Pancreas (tissue), 10 donors: ENCODE measurements around the gene MACROD2. TPM values are rescaled to one million over a fixed set of nuclear protein-coding genes. Genes with fewer than 3 reads are reported as not detected.
A peak's percentile ranks its signal among the peaks of the same experiment; 100 is the strongest.

Experiments
- ATAC-seq, 4 donors: fragments of 200-7000 bp; cut with Tn5 transposase; one replicate each; pipeline versions ENCODE4 v1.8.0 to v1.9.1; 2020; ENCODE audit warnings: mild to moderate bottlenecking in 4 of 4, moderate library complexity in 4 of 4
- DNase-seq, 6 donors: peaks; one replicate each; pipeline ENCODE4 v3.0.0-alpha.2; 2020
- FAIRE-seq: peaks from 2 replicates; lab custom pipeline; 2012; peaks lifted over from hg19 to GRCh38; lab: Jason Lieb, UNC
- H3K27ac ChIP-seq, 4 donors: fragments of 200-600 bp; sonication (generic); 1 replicate in 3 of 4; 2 replicates in 1 of 4; pipeline versions ENCODE4 v1.5.0 to v1.8.0; 2020
- H3K27me3 ChIP-seq, 4 donors: fragments of 200-600 bp; one replicate each; pipeline ENCODE4 v1.8.0; 2021
- H3K36me3 ChIP-seq, 3 donors: fragments of 200-600 bp; sonication (generic) in 1 of 3; one replicate each; pipeline versions ENCODE4 v1.5.0 to v1.8.0; 2020 to 2021
- H3K4me1 ChIP-seq, 3 donors: fragments of 200-600 bp; one replicate each; pipeline ENCODE4 v1.8.0; 2021
- H3K4me3 ChIP-seq, 4 donors: fragments of 200-600 bp; sonication (generic) in 2 of 4; one replicate each; pipeline versions ENCODE4 v1.5.0 to v1.8.0; 2020 to 2021
- H3K9me3 ChIP-seq, 4 donors: fragments of 200-600 bp; one replicate each; pipeline ENCODE4 v1.8.0; 2021
- CTCF ChIP-seq, 4 donors: fragments of 200-600 bp; sonication (generic) in 3 of 4; IDR thresholded peaks; one replicate each; pipeline versions ENCODE4 v1.5.0 to v1.8.0; 2021; ENCODE audit warnings: antibody characterized with exemption in 4 of 4
- WGBS, 2 donors: extraction: QIAGEN DNeasy Blood & Tissue Kit; methylation state at CpG; one replicate each; pipeline ENCODE4 v1.1.7; 2013; 5-methylcytosine and 5-hydroxymethylcytosine counted together
- intact Hi-C, 3 donors: fragments of 100-400 bp; cut with DNase I; formaldehyde crosslinking; loops; one replicate each; pipeline versions ENCODE4 v1.11.1 to v1.14.2; 2022
- polyA plus RNA-seq, 2 donors: library from polyadenylated mRNA; stranded (reverse); fragments of 200-250 nt; gene quantifications; one replicate each; pipeline ENCODE4 v1.2.3, GENCODE V29; 2013
- total RNA-seq, 6 donors: library from RNA; stranded (reverse); fragmentation: NEBNext Ultra II Directional in 4 of 6; extraction: Animal tissue kit (Norgen Biotek cat#: 25700) in 4 of 6; gene quantifications; one replicate each; pipeline versions ENCODE4 v1.2.1 to v1.2.4, GENCODE V29; 2021 to 2023
- donor health status: healthy with polysubstance abuse.
- donor health status: DM: no; HTN: no; CAD: no; lungs with moderate emphysema.
- donor health status: DM: no; HTN: no; CAD: no.
- donor health status: control.
- donor health status: control.
- donor health status: Bipolar disorder and iron deficiency.
- donor health status: DM: yes; HTN: yes; CAD: no.
- donor health status: DM: no; HTN: no; CAD: no.
- donor health status: DM: no; HTN: no; CAD: no.
- donor health status: DM: yes; HTN: yes; CAD: no.

The MACROD2 gene
- total and polyA plus RNA-seq, 8 donors = 1.7 to 4.9 (median 2.7) TPM

DNA sequence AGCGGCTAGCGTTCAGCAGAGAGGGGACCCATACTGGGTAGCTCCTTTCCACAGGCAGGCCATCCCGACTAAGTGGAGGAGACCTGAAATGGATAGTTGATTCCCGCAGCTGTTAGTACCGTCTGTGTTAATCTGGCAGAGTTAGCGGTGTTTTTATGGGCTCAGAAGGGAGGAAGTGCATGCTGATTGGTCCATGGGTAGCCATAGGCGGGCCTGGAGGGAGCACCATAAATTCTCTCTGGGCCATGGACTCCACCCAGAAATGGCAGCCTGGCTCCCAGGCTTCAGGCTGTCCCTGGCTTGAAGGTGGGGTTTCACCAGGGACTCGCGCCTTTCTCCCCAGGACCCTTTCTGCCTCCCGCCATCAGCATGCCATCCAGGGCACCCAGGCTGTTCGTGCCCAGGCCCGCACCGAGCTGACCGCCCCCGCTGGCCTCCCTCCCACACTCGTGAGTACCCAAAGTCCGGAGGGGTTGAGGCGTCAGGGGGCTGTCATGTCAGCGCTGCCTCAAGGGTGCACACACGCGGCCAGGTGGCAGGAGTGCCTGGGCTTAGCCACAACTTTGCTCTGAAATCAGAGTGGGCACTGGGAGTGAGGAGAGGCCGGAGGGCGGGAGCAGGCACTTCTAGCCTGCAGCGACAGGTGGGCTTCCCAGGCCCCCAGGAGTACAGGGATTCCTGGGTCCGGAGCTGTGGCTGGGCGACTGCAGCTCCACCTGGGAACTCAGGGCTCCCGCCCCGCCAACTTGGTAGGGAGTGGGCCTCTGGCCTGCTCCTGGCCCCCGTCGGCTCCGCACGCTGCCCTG is 1036.4 kb downstream of the MACROD2 start:
- Histone ChIP-seq H3K27ac (no peak overlapping the region), H3K9me3 (no peaks in the 10 kb centered on the region), H3K4me3 (no peak overlapping the region), H3K4me1 (no peaks in the 10 kb centered on the region), H3K36me3 (no peaks in the 10 kb centered on the region), H3K27me3 (no peaks in the 10 kb centered on the region)
- no peak for ATAC-seq
- no peak for FAIRE-seq
- intact Hi-C loops = no loop called here
- peak in 2 of 6 donors; percentile 15 to 55 for DNase-seq
- WGBS, 2 donors = 91 to 97% methylated on average over 32 of the region's 32 CpGs
- TF ChIP-seq CTCF (IDR thresholded peaks at IDR 0.05) = no peak

DNA sequence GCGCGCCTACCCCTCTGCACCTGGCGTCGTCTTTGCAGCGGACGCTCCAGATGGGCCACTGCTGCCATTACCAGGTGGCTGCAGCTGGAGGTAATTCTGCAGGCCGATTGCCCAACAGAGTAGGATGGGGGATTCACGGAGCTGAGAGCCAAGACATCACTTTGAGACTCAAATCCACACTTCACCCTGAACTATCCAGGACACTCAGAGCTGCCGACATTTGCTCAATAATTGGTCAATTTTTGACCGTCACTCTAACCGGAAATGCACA is 1037.0 kb downstream of the MACROD2 start:
- ATAC-seq (no peak), FAIRE-seq (no peak), DNase-seq (no peak)
- Histone ChIP-seq H3K27me3 (no peaks in the 10 kb centered on the region), H3K9me3 (no peaks in the 10 kb centered on the region), H3K36me3 (no peaks in the 10 kb centered on the region), H3K27ac (no peak overlapping the region), H3K4me3 (no peak overlapping the region), H3K4me1 (no peaks in the 10 kb centered on the region)
- no peak for TF ChIP-seq CTCF (IDR thresholded peaks at IDR 0.05)
- 92 to 95% methylated on average over 11 of the region's 11 CpGs for WGBS, 2 donors
- intact Hi-C loops = no loop called here

DNA sequence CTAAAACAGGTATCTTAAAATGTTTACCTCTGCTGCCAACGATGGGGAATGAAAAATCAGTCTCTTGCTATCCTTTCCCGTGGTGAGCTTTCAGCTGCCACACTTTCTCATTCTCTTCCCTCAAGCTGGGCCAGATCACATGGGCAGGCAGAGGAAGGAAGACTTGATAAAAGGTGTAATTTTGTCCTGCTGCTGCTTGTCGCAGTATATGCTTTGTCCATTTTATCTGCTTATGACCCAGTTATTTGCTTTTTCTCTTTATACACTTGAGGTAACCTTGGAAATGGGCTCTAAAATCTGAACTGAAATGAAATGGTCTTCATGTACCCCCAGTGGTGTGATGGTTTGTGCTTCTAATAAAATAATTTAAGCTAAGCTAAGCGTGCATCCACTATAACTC is 1038.0 kb downstream of the MACROD2 start:
- no peak overlapping the region for H3K27ac ChIP-seq
- intact Hi-C loops = no loop called here
- no peaks in the 10 kb centered on the region for H3K9me3 ChIP-seq
- no peak overlapping the region for H3K4me3 ChIP-seq
- TF ChIP-seq CTCF (IDR thresholded peaks at IDR 0.05) = no peak
- H3K4me1 ChIP-seq = no peaks in the 10 kb centered on the region
- H3K36me3 ChIP-seq = no peaks in the 10 kb centered on the region
- no peaks in the 10 kb centered on the region for H3K27me3 ChIP-seq
- DNase-seq = no peak
- WGBS, 2 donors = 65 to 71% methylated on average over 4 of the region's 4 CpGs
- FAIRE-seq = no peak
- ATAC-seq = peak in 2 of 4 donors; percentile 61 to 64

- Histone ChIP-seq H3K27ac (no peak overlapping the region), H3K9me3 (no peaks in the 10 kb centered on the region), H3K27me3 (no peaks in the 10 kb centered on the region), H3K36me3 (no peaks in the 10 kb centered on the region), H3K4me3 (no peak overlapping the region), H3K4me1 (no peaks in the 10 kb centered on the region)
- DNase-seq (no peak), ATAC-seq (no peak), FAIRE-seq (no peak)
- WGBS, 2 donors = 18 to 21% methylated on average over 8 of the region's 8 CpGs
- no peak for TF ChIP-seq CTCF (IDR thresholded peaks at IDR 0.05)
- intact Hi-C loops = no loop called here
These were observed 1038.6 kb downstream of the MACROD2 start for GRCh38 chr20:15033891-15034290.

DNA sequence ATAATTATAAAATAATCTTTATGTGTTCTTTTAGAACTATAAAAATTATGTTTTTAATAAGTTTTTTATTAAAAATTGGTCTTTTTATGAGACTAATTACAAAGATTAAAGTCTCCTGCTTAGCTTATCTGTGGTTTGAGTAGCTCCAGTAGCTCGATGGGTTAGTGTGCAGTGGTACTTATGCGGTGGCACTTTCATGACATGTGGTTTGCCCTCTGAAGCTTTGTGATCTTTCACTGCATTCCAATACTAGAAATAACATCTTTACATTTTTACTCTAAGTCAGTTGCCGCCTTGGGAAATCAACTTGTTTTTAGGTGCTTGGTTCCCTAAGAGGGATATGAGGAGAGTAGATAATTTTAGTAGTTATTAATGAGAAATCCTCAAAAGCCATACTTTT is 1041.6 kb downstream of the MACROD2 start:
- Histone ChIP-seq H3K9me3 (no peaks in the 10 kb centered on the region), H3K27me3 (no peaks in the 10 kb centered on the region), H3K36me3 (no peaks in the 10 kb centered on the region), H3K4me1 (no peaks in the 10 kb centered on the region), H3K27ac (no peak overlapping the region), H3K4me3 (no peak overlapping the region)
- ATAC-seq (no peak), DNase-seq (no peak), FAIRE-seq (no peak)
- intact Hi-C loops = no loop called here
- TF ChIP-seq CTCF (IDR thresholded peaks at IDR 0.05) = no peak
- WGBS, 2 donors = 90 to 92% methylated on average over 3 of the region's 3 CpGs
